GM12878 (cell line): ENCODE results near the gene RAP1GAP. TPM values are rescaled to one million over a fixed set of nuclear protein-coding genes. Genes with fewer than 3 reads are reported as not detected.

Experiments
- ATAC-seq: fragments of 200-7000 bp; cut with Tn5 transposase; 3 replicates; pipeline ENCODE4 v1.9.1; 2020; ENCODE audit warnings: mild to moderate bottlenecking, moderate library complexity
- BruUV-seq: library from RNA; stranded (reverse); fragments of 400-500 nt; replicated peaks from 2 replicates; lab custom pipeline; 2021; lab: Mats Ljungman, UMichigan
- CTCF ChIA-PET: fragments of 300-600 bp; sonication (Branson Sonifier 250); formaldehyde crosslinking; extraction: SDS; loops from one replicate; lab custom pipeline; 2021; ENCODE audit warnings: inconsistent platforms; lab: Yijun Ruan, JAX
- POLR2A ChIA-PET: fragments of 350-600 bp; formaldehyde crosslinking; extraction: SDS; loops from one replicate; lab custom pipeline; 2021; ENCODE audit warnings: inconsistent platforms; lab: Charles Lee
- RAD21 ChIA-PET: fragments of 300-600 bp; sonication (Branson Sonifier 250); formaldehyde crosslinking; loops from one replicate; lab custom pipeline; 2023; ENCODE audit warnings: antibody characterized with exemption; ENCODE audit not compliant: unreplicated experiment; lab: Charles Lee
- SMC1A ChIA-PET: fragments of 300-600 bp; sonication (Branson Sonifier 250); formaldehyde crosslinking; loops from one replicate; lab custom pipeline; 2023; ENCODE audit not compliant: unreplicated experiment, uncharacterized antibody; lab: Charles Lee
- DNase-seq: peaks from one replicate; pipeline ENCODE4 v3.0.0-alpha.2; 2011; ENCODE audit warnings: low read depth, low spot score
- FAIRE-seq: peaks from 3 replicates; lab custom pipeline; 2011; peaks lifted over from hg19 to GRCh38; lab: Jason Lieb, UNC
- H2AFZ ChIP-seq: 2 replicates; pipeline ENCODE4 v1.6.0; 2011; ENCODE audit warnings: low read depth, low read length, control low read depth; ENCODE audit not compliant: control insufficient read depth
- H3K27ac ChIP-seq: 2 replicates; pipeline ENCODE4 v1.5.1; 2011; ENCODE audit warnings: control low read depth; ENCODE audit not compliant: control insufficient read depth, insufficient read depth
- H3K27me3 ChIP-seq, 2 experiments: replicated peaks in 1 of 2; 2 replicates each; pipeline versions ENCODE4 v1.6.0 to v1.6.1; 2011; ENCODE audit warnings: low read length in 1 of 2; ENCODE audit not compliant: control insufficient read depth in 2 of 2, insufficient read depth in 2 of 2
- H3K36me3 ChIP-seq, 2 experiments: 2 replicates each; pipeline ENCODE4 v1.5.1; 2011; ENCODE audit warnings: low read length in 1 of 2; ENCODE audit not compliant: control insufficient read depth in 2 of 2, insufficient read depth in 2 of 2
- H3K4me1 ChIP-seq: 2 replicates; pipeline ENCODE4 v1.6.1; 2011; ENCODE audit warnings: mild to moderate bottlenecking, low read length, moderate library complexity, mixed read lengths; ENCODE audit not compliant: control insufficient read depth, insufficient read depth
- H3K4me2 ChIP-seq: 2 replicates; pipeline ENCODE4 v1.6.0; 2011; ENCODE audit warnings: control low read depth; ENCODE audit not compliant: control insufficient read depth, insufficient read depth
- H3K4me3 ChIP-seq: fragments of 200-600 bp; sonication (generic); 2 replicates; pipeline ENCODE4 v1.5.1; 2016
- H3K79me2 ChIP-seq: 2 replicates; pipeline ENCODE4 v1.6.0; 2011; ENCODE audit warnings: low read length; ENCODE audit not compliant: control insufficient read depth, insufficient read depth
- H3K9ac ChIP-seq: 2 replicates; pipeline ENCODE4 v1.8.0; 2011; ENCODE audit warnings: low read length, control low read depth, mixed read lengths; ENCODE audit not compliant: control insufficient read depth, insufficient read depth
- H3K9me3 ChIP-seq: replicated peaks from 3 replicates; pipeline ENCODE4 v1.5.1; 2011; ENCODE audit warnings: mild to moderate bottlenecking, low read length; ENCODE audit not compliant: control insufficient read depth, insufficient read depth
- H4K20me1 ChIP-seq: 2 replicates; pipeline ENCODE4 v1.6.0; 2011; ENCODE audit not compliant: control insufficient read depth, insufficient read depth
- CREB1 ChIP-seq: IDR thresholded peaks from 2 replicates; pipeline ENCODE4 v1.6.1; 2012; ENCODE audit warnings: low read depth, mild to moderate bottlenecking, inconsistent platforms
- E2F4 ChIP-seq: IDR thresholded peaks from 2 replicates; pipeline ENCODE4 v1.6.1; 2012; ENCODE audit warnings: low read depth, low read length, improper control_type of control experiment
- GABPA ChIP-seq: IDR thresholded peaks from 2 replicates; pipeline ENCODE4 v1.6.1; 2014; ENCODE audit warnings: antibody characterized with exemption, low read depth, mild to moderate bottlenecking, inconsistent platforms
- KDM1A ChIP-seq: fragments of 200-600 bp; sonication (generic); IDR thresholded peaks from 2 replicates; pipeline ENCODE4 v1.6.1; 2016; ENCODE audit warnings: borderline replicate concordance
- RAD21 ChIP-seq: IDR thresholded peaks from 2 replicates; pipeline ENCODE4 v1.6.1; 2011; ENCODE audit warnings: mild to moderate bottlenecking, low read depth, low read length, moderate library complexity; ENCODE audit not compliant: insufficient read depth
- RELB ChIP-seq: fragments of 450-650 bp; IDR thresholded peaks from 2 replicates; pipeline ENCODE4 v1.6.1; 2017; ENCODE audit warnings: low read depth, mild to moderate bottlenecking, moderate library complexity
- SREBF1 ChIP-seq: IDR thresholded peaks from 2 replicates; pipeline ENCODE4 v1.6.1; 2012; ENCODE audit warnings: mild to moderate bottlenecking, low read length
- TCF3 ChIP-seq: IDR thresholded peaks from 2 replicates; pipeline ENCODE4 v1.6.1; 2012; ENCODE audit warnings: low read depth, mild to moderate bottlenecking, low read length, borderline replicate concordance; ENCODE audit not compliant: insufficient read depth
- ZSCAN29 ChIP-seq: fragments of 450-650 bp; IDR thresholded peaks from 2 replicates; pipeline ENCODE4 v1.6.1; 2017; ENCODE audit warnings: mild to moderate bottlenecking, moderate library complexity
- WGBS: methylation state at CpG from one replicate; pipeline ENCODE4 v1.1.6; 2016; ENCODE audit warnings: low lambda C conversion rate; ENCODE audit not compliant: insufficient replicate concordance, insufficient coverage; ENCODE audit errors: missing lambda C conversion rate; 5-methylcytosine and 5-hydroxymethylcytosine counted together
- in situ Hi-C: fragments of 300-500 bp; cut with MboI; formaldehyde crosslinking; loops from 9 replicates; pipeline ENCODE4 v1.14.3; 2018; ENCODE audit warnings: mixed read lengths
- intact Hi-C: fragments of 100-400 bp; cut with micrococcal nuclease; formaldehyde crosslinking; loops from one replicate; pipeline ENCODE4 v1.14.2; 2022; ENCODE audit not compliant: unreplicated experiment
- polyA plus RNA-seq, 11 experiments: library from polyadenylated mRNA; depleted of rRNA in 4 of 11; unstranded in 6 of 11; stranded (reverse) in 5 of 11; fragments of >200 nt; fragmentation: Nextera tagmentation in 4 of 11; fragmentation: Illumina TruSeq in 1 of 11; extraction: Ambion mirVana in 4 of 11; extraction: Trizol in 1 of 11; gene quantifications; 1 replicate in 1 of 11; 2 replicates in 10 of 11; pipeline versions ENCODE4 v1.2.1 to v1.2.3, GENCODE V29; 2011 to 2016; ENCODE audit warnings: inconsistent platforms in 2 of 11, missing spikeins in 2 of 11, low read depth in 1 of 11
- total RNA-seq, 4 experiments: library from RNA; depleted of rRNA in 3 of 4; stranded (reverse); fragments of >200 nt in 3 of 4; fragmentation: Illumina TruSeq in 1 of 4; extraction: Trizol in 1 of 4; gene quantifications; 2 replicates each; pipeline versions ENCODE4 v1.2.1 to v1.2.3, GENCODE V29; 2013 to 2021

RAP1GAP gene
- total and polyA plus RNA-seq, 10 of the 15 experiments (the other 5 are each of a cell fraction or from before 2014, with no cell fraction given): 0.04 to 0.96 (median 0.09) TPM; not detected in 3

- no peaks in the 10 kb centered on the region for H3K9me3 ChIP-seq
- peaks cover 0 to 3% of the 10 kb centered on the region in 2 experiments; a peak in 1 of 4 replicates for H3K27me3 ChIP-seq
- no peak overlapping the region for H3K9ac ChIP-seq
- intact Hi-C loops (loop anchor here (5.0 kb wide), 1 partner anchor 74 kb away; no protein-coding TSS in a partner anchor), in situ Hi-C loops (no loop called here)
- POLR2A ChIA-PET: no interaction called here
- H3K79me2 ChIP-seq: no peaks in the 10 kb centered on the region
- H4K20me1 ChIP-seq: no peaks in the 10 kb centered on the region
- ATAC-seq (no peak), FAIRE-seq (no peak), DNase-seq (no peak)
- TF ChIP-seq RAD21: no peak
- TF ChIP-seq RELB: no peak
- TF ChIP-seq SREBF1: no peak
- no peak for TF ChIP-seq TCF3
- no peak for TF ChIP-seq KDM1A
- TF ChIP-seq CREB1: no peak
- no peak for TF ChIP-seq E2F4
- TF ChIP-seq GABPA: no peak
- TF ChIP-seq ZSCAN29: no peak
- no TSS peak for BruUV-seq
- H3K27ac ChIP-seq: no peak overlapping the region
- SMC1A ChIA-PET: no interaction called here
- H3K36me3 ChIP-seq: no peaks in the 10 kb centered on the region
- CTCF ChIA-PET: interaction anchor here (1.4 kb wide), 1 partner anchor 8 kb away, joined by 4 read pairs; no protein-coding TSS in a partner anchor
- H3K4me3 ChIP-seq: no peak overlapping the region
- no peaks in the 10 kb centered on the region for H3K4me1 ChIP-seq
- no peak overlapping the region for H3K4me2 ChIP-seq
- no peak overlapping the region for H2AFZ ChIP-seq
- RAD21 ChIA-PET: no interaction called here
- WGBS: 16% methylated on average over 12 of the region's 12 CpGs
Observed at GRCh38 chr1:21586222-21586621, 82.9 kb downstream of the RAP1GAP start.
